Measurements from ENCODE around the gene VIPR2.
"Not testable (repeated sequence)": the region's sequence is repeated elsewhere in the genome, so short reads cannot be mapped to it uniquely, and the experiment has no call there.

The VIPR2 gene

DNA sequence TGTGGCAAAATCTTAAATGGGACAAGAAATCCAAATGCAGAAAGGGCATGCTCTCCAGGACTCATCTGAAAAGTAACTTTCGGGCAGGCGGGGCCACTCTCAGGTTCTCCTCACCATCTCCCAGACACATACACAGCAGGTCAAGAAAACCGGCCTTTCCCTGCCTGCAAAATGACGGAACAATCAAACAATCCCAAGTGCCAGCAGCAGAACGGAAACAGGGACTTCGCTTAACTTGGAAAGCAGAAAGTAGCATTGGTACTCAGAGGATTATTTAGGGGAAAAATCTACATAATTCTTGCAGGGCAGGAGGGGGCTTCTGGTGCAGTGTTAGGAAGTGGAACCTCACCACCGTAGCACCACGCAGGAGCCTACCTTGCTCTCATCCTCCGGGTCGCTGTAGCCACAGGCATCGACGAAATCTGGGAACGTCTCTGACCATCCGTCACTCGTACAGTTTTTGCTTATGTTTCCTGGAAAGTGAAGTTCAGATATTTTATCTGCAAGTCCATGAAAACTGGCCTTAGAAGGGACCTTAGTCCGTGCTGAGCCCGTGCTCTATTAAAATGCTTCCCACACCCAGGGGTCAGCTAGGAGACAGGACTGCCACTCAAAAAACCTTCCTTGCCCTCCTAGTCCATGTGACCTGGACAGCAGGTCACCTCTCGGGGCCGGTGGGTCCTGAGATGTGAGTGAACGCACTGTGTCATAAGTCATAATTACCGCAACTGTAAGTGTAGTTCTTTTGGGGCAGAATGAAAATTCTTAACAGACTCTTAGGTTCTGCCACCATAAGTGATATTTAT is 41.1 kb downstream of the VIPR2 start:
- Histone ChIP-seq H3K36me3 (ENCODE audit: insufficient read depth, low read length) (peaks cover 96% of the 10 kb centered on the region), H3K4me2 (ENCODE audit: insufficient read depth, low read length) (no peak overlapping the region), H3K4me1 (ENCODE audit: insufficient read depth, low read length) (no peaks in the 10 kb centered on the region), H2AFZ (ENCODE audit: low read depth, low read length) (no peak overlapping the region), H3K27ac (ENCODE audit: low read length) (no peak overlapping the region), H3K4me3 (ENCODE audit: low read depth in 1 of 2, low read length in 2 of 2) (no peak overlapping the region), H3K9me3 (ENCODE audit: insufficient read depth, low read length, severe bottlenecking) (no peaks in the 10 kb centered on the region), H3K9ac (ENCODE audit: low read depth, low read length) (no peak overlapping the region), H3K27me3 (ENCODE audit: insufficient read depth, low read length, poor library complexity) (no peaks in the 10 kb centered on the region), H3K79me2 (ENCODE audit: insufficient read depth, low read length) (0 out of 2 replicates have a peak, but pooled peaks cover 7% of the 10 kb centered on the region), H4K20me1 (ENCODE audit: insufficient read depth, low read length) (0 out of 2 replicates have a peak, but pooled peaks cover 4% of the 10 kb centered on the region)
- no peak for DNase-seq
- ATAC-seq (ENCODE audit: insufficient read depth, low read depth): no peak
- TF ChIP-seq EZH2 (IDR thresholded peaks at IDR 0.05; ENCODE audit: borderline replicate concordance, low read depth, low read length, severe bottlenecking): no peak
- TF ChIP-seq, protein P1, sequence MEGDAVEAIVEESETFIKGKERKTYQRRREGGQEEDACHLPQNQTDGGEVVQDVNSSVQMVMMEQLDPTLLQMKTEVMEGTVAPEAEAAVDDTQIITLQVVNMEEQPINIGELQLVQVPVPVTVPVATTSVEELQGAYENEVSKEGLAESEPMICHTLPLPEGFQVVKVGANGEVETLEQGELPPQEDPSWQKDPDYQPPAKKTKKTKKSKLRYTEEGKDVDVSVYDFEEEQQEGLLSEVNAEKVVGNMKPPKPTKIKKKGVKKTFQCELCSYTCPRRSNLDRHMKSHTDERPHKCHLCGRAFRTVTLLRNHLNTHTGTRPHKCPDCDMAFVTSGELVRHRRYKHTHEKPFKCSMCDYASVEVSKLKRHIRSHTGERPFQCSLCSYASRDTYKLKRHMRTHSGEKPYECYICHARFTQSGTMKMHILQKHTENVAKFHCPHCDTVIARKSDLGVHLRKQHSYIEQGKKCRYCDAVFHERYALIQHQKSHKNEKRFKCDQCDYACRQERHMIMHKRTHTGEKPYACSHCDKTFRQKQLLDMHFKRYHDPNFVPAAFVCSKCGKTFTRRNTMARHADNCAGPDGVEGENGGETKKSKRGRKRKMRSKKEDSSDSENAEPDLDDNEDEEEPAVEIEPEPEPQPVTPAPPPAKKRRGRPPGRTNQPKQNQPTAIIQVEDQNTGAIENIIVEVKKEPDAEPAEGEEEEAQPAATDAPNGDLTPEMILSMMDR (IDR thresholded peaks at IDR 0.05; ENCODE audit: borderline replicate concordance, extremely low read depth, low read length, poor library complexity, severe bottlenecking): no peak

DNA sequence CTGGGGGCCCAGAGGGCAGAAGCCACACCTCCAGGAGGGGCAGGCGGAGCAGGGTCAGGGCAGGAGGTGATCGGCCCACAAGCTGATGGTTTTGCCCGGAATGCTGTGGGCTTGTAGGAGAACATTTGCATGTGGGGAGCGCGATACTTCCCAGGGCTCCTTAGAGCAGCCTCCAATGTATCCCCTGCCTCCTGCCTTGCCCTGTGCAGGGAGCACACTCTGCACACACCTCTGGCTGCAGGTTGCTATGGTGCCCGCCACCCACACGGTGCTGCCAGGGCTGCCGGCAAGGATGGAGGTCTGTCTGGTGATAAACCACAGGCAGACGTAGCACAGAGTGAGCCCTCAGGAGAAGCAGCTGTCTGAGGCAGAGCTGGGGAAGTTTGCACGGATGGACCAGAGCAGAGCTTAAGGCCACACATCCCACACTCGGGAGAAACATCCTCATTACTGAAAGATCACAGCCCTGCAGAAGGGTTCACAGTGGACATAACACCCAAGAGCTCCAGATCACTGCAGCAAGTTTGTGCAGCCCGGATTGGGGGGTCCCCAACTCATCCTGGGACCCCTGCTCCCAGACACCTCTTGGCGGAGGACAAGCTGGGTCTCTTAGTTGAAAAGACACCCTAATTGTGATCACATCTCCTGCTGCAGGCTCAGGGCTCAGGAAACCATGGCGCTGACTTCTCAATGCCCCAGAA is 41.8 kb downstream of the VIPR2 start:
- H3K27ac ChIP-seq (ENCODE audit: low read length): no peak overlapping the region; the same call in 1 of the 2 replicates
- no peak overlapping the region for H3K9ac ChIP-seq (ENCODE audit: low read depth, low read length)
- H3K4me1 ChIP-seq (ENCODE audit: insufficient read depth, low read length): no peaks in the 10 kb centered on the region
- no peak overlapping the region for H3K4me2 ChIP-seq (ENCODE audit: insufficient read depth, low read length)
- no peak for TF ChIP-seq EZH2 (IDR thresholded peaks at IDR 0.05; ENCODE audit: borderline replicate concordance, low read depth, low read length, severe bottlenecking)
- TF ChIP-seq, protein P1 (IDR thresholded peaks at IDR 0.05; ENCODE audit: borderline replicate concordance, extremely low read depth, low read length, poor library complexity, severe bottlenecking): no peak
- no peak for ATAC-seq (ENCODE audit: insufficient read depth, low read depth)
- 0 out of 2 replicates have a peak, but pooled peaks cover 7% of the 10 kb centered on the region for H3K79me2 ChIP-seq (ENCODE audit: insufficient read depth, low read length)
- DNase-seq: no peak
- H2AFZ ChIP-seq (ENCODE audit: low read depth, low read length): no peak overlapping the region
- no peaks in the 10 kb centered on the region for H3K9me3 ChIP-seq (ENCODE audit: insufficient read depth, low read length, severe bottlenecking)
- peaks cover 96% of the 10 kb centered on the region for H3K36me3 ChIP-seq (ENCODE audit: insufficient read depth, low read length)
- H3K4me3 ChIP-seq (ENCODE audit: low read depth in 1 of 2, low read length in 2 of 2): no peak overlapping the region
- no peaks in the 10 kb centered on the region for H3K27me3 ChIP-seq (ENCODE audit: insufficient read depth, low read length, poor library complexity)
- 0 out of 2 replicates have a peak, but pooled peaks cover 4% of the 10 kb centered on the region for H4K20me1 ChIP-seq (ENCODE audit: insufficient read depth, low read length)

DNA sequence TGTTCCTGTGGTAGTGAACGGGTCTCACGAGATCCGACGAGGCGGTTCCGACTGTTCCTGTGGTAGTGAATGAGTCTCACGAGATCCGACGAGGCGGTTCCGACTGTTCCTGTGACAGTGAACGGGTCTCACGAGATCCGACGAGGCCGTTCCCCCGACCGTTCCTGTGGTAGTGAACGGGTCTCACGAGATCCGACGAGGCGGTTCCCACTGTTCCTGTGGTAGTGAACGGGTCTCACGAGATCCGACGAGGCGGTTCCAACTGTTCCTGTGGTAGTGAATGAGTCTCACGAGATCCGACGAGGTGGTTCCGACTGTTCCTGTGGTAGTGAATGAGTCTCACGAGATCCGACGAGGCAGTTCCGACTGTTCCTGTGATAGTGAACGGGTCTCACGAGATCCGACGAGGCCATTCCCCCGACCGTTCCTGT is 43.0 kb downstream of the VIPR2 start:
- H3K27ac ChIP-seq (ENCODE audit: low read length); H3K4me1 ChIP-seq (ENCODE audit: insufficient read depth, low read length); H2AFZ ChIP-seq (ENCODE audit: low read depth, low read length); H3K9ac ChIP-seq (ENCODE audit: low read depth, low read length); H3K79me2 ChIP-seq (ENCODE audit: insufficient read depth, low read length); H3K4me2 ChIP-seq (ENCODE audit: insufficient read depth, low read length); H4K20me1 ChIP-seq (ENCODE audit: insufficient read depth, low read length); H3K4me3 ChIP-seq (ENCODE audit: low read depth in 1 of 2, low read length in 2 of 2); DNase-seq; H3K27me3 ChIP-seq (ENCODE audit: insufficient read depth, low read length, poor library complexity); ATAC-seq (ENCODE audit: insufficient read depth, low read depth); H3K9me3 ChIP-seq (ENCODE audit: insufficient read depth, low read length, severe bottlenecking): not testable (repeated sequence)
- peaks cover 96% of the 10 kb centered on the region for H3K36me3 ChIP-seq (ENCODE audit: insufficient read depth, low read length)

DNA sequence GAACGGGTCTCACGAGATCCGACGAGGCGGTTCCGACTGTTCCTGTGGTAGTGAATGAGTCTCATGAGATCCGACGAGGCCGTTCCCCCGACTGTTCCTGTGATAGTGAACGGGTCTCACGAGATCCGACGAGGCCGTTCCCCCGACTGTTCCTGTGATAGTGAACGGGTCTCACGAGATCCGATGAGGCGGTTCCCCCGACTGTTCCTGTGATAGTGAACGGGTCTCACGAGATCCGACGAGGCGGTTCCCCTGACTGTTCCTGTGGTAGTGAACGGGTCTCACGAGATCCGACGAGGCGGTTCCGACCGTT is 43.6 kb downstream of the VIPR2 start:
- DNase-seq; H3K9ac ChIP-seq (ENCODE audit: low read depth, low read length); H3K27me3 ChIP-seq (ENCODE audit: insufficient read depth, low read length, poor library complexity); H3K27ac ChIP-seq (ENCODE audit: low read length); H3K4me3 ChIP-seq (ENCODE audit: low read depth in 1 of 2, low read length in 2 of 2); H3K4me1 ChIP-seq (ENCODE audit: insufficient read depth, low read length); H3K79me2 ChIP-seq (ENCODE audit: insufficient read depth, low read length); H2AFZ ChIP-seq (ENCODE audit: low read depth, low read length); H4K20me1 ChIP-seq (ENCODE audit: insufficient read depth, low read length); H3K9me3 ChIP-seq (ENCODE audit: insufficient read depth, low read length, severe bottlenecking); H3K4me2 ChIP-seq (ENCODE audit: insufficient read depth, low read length); ATAC-seq (ENCODE audit: insufficient read depth, low read depth): not testable (repeated sequence)
- peaks cover 99% of the 10 kb centered on the region for H3K36me3 ChIP-seq (ENCODE audit: insufficient read depth, low read length)

DNA sequence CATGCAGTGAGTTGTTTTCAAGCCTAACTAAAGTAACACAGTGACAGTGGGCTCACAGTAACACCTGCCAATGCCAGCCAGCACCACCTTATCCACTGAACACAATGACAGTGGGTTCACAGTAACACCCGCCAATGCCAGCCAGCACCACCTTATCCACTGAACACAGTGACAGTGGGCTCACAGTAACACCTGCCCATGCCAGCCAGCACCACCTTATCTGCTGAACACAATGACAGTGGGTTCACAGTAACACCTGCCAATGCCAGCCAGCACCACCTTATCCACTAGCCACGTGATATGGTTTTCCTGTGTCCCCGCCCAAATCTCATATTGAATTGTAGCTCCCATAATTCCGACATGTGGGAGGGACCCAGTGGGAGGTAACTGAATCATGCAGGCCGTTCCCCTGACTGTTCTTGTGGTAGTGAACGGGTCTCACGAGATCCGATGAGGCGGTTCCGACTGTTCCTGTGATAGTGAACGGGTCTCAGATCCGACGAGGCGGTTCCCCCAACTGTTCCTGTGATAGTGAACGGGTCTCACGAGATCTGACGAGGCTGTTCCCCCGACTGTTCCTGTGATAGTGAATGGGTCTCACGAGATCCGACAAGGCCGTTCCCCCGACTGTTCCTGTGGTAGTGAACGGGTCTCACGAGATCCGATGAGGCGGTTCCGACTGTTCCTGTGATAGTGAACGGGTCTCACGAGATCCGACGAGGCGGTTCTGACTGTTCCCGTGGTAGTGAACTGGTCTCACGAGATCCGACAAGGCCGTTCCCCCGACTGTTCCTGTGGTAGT is 44.2 kb downstream of the VIPR2 start:
- not testable (repeated sequence) for DNase-seq; H2AFZ ChIP-seq (ENCODE audit: low read depth, low read length); H3K4me3 ChIP-seq (ENCODE audit: low read depth in 1 of 2, low read length in 2 of 2); ATAC-seq (ENCODE audit: insufficient read depth, low read depth); H3K4me1 ChIP-seq (ENCODE audit: insufficient read depth, low read length); H3K27me3 ChIP-seq (ENCODE audit: insufficient read depth, low read length, poor library complexity); H4K20me1 ChIP-seq (ENCODE audit: insufficient read depth, low read length); H3K9me3 ChIP-seq (ENCODE audit: insufficient read depth, low read length, severe bottlenecking); H3K4me2 ChIP-seq (ENCODE audit: insufficient read depth, low read length); H3K9ac ChIP-seq (ENCODE audit: low read depth, low read length)
- Histone ChIP-seq H3K79me2 (ENCODE audit: insufficient read depth, low read length) (peaks cover 10% of the 10 kb centered on the region), H3K27ac (ENCODE audit: low read length) (peak overlapping the region; percentile 50; the same call in 1 of the 2 replicates), H3K36me3 (ENCODE audit: insufficient read depth, low read length) (peaks cover 99% of the 10 kb centered on the region)
